Ovary (tissue), 3 donors: Measurements from ENCODE around the gene SEMA5A.

ENCODE experiments used
- POLR2A ChIP-seq: fragments of 450-650 bp; IDR thresholded peaks from one replicate; pipeline ENCODE4 v1.6.1; 2017; ENCODE audit warnings: antibody characterized with exemption, mild to moderate bottlenecking, moderate library complexity
- TF ChIP-seq, protein P1 (sequence below), 3 donors: fragments of 450-650 bp in 2 of 3; fragments of 200-600 bp in 1 of 3; IDR thresholded peaks; one replicate each; pipeline versions ENCODE4 v1.5.1 to v1.8.0; 2016 to 2022; ENCODE audit warnings: antibody characterized with exemption in 3 of 3, mild to moderate bottlenecking in 1 of 3
- donor health status: DM: no; HTN: no; CAD: no.

DNA sequence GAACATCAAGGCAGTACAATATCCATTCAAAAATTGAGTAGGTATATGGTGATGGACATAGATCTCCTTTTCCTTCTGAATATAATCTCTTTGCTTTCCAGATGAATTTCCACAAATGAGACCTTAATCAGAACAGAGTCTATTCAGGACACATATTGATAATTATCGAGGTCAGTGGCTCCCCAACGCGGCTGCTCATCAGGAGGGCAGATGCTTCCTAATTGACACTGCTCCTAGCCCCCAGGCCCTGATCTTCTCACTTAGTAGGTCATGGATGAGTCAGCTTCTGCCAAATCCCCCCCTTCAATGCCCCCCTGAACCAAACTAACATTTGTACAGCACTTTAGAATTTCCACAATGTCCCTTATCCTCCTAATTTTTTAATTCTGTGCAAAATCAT lies 51.6 kb downstream of the SEMA5A start:
- TF ChIP-seq, protein P1, sequence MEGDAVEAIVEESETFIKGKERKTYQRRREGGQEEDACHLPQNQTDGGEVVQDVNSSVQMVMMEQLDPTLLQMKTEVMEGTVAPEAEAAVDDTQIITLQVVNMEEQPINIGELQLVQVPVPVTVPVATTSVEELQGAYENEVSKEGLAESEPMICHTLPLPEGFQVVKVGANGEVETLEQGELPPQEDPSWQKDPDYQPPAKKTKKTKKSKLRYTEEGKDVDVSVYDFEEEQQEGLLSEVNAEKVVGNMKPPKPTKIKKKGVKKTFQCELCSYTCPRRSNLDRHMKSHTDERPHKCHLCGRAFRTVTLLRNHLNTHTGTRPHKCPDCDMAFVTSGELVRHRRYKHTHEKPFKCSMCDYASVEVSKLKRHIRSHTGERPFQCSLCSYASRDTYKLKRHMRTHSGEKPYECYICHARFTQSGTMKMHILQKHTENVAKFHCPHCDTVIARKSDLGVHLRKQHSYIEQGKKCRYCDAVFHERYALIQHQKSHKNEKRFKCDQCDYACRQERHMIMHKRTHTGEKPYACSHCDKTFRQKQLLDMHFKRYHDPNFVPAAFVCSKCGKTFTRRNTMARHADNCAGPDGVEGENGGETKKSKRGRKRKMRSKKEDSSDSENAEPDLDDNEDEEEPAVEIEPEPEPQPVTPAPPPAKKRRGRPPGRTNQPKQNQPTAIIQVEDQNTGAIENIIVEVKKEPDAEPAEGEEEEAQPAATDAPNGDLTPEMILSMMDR (IDR thresholded peaks at IDR 0.05): no peak
- TF ChIP-seq POLR2A: no peak
